Measurements from ENCODE around the gene LRP8.

The LRP8 gene

GRCh38 chr1:53196485-53197290, 131.2 kb downstream of the LRP8 start, which contains the start of gene CPT2:
Gene CPT2 (plus strand): TSS chr1:53196824. CDS start chr1:53196944, 120 bp downstream.
- TF ChIP-seq, protein P1, sequence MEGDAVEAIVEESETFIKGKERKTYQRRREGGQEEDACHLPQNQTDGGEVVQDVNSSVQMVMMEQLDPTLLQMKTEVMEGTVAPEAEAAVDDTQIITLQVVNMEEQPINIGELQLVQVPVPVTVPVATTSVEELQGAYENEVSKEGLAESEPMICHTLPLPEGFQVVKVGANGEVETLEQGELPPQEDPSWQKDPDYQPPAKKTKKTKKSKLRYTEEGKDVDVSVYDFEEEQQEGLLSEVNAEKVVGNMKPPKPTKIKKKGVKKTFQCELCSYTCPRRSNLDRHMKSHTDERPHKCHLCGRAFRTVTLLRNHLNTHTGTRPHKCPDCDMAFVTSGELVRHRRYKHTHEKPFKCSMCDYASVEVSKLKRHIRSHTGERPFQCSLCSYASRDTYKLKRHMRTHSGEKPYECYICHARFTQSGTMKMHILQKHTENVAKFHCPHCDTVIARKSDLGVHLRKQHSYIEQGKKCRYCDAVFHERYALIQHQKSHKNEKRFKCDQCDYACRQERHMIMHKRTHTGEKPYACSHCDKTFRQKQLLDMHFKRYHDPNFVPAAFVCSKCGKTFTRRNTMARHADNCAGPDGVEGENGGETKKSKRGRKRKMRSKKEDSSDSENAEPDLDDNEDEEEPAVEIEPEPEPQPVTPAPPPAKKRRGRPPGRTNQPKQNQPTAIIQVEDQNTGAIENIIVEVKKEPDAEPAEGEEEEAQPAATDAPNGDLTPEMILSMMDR (IDR thresholded peaks at IDR 0.05; ENCODE audit: low read length), result no peak
- TF ChIP-seq EZH2phosphoT487 (IDR thresholded peaks at IDR 0.05; ENCODE audit: low read length) (no peak), EZH2 (optimal IDR thresholded peaks at IDR 0.05; ENCODE audit: low read depth, low read length) (no peak)
- Histone ChIP-seq H3K4me3 (ENCODE audit: low read length) (peak within 1 kb of the TSS; percentile 94), H3K9ac (ENCODE audit: low read length) (peak within 1 kb of the TSS; percentile 94), H3K27ac (ENCODE audit: low read length) (peak within 1 kb of the TSS; percentile 56; the same call in 1 of the 2 replicates), H3K4me2 (ENCODE audit: low read depth, low read length) (peak within 1 kb of the TSS; percentile 89), H3K9me3 (replicated peaks; ENCODE audit: insufficient read depth, low read length) (no peaks in the 10 kb centered on the region), H2AFZ (ENCODE audit: low read length) (peak within 1 kb of the TSS; percentile 92), H4K20me1 (ENCODE audit: insufficient read depth, low read length) (no peaks in the 10 kb centered on the region), H3F3A (ENCODE audit: insufficient read depth, low read length) (no peaks in the 10 kb centered on the region), H3K79me2 (ENCODE audit: low read length) (peaks cover 19% of the 10 kb centered on the region), H3K27me3 (replicated peaks; ENCODE audit: insufficient read depth, low read length) (no peaks in the 10 kb centered on the region), H3K9me2 (replicated peaks; ENCODE audit: insufficient read depth, low read length) (no peaks in the 10 kb centered on the region), H3K36me3 (replicated peaks; ENCODE audit: insufficient read depth, low read length) (no peaks in the 10 kb centered on the region), H3K4me1 (ENCODE audit: low read length) (no peaks in the 10 kb centered on the region)
- DNase-seq, result peak; percentile 95

- Histone ChIP-seq H3K36me3 (replicated peaks; ENCODE audit: insufficient read depth, low read length) (no peaks in the 10 kb centered on the region), H3K79me2 (ENCODE audit: low read length) (peaks cover 19% of the 10 kb centered on the region), H3K27ac (ENCODE audit: low read length) (no peak overlapping the region), H3K27me3 (replicated peaks; ENCODE audit: insufficient read depth, low read length) (no peaks in the 10 kb centered on the region), H3K9me3 (replicated peaks; ENCODE audit: insufficient read depth, low read length) (no peaks in the 10 kb centered on the region), H3K9me2 (replicated peaks; ENCODE audit: insufficient read depth, low read length) (no peaks in the 10 kb centered on the region), H3F3A (ENCODE audit: insufficient read depth, low read length) (no peaks in the 10 kb centered on the region), H3K4me1 (ENCODE audit: low read length) (no peaks in the 10 kb centered on the region), H3K4me3 (ENCODE audit: low read length) (peak overlapping the region; percentile 94), H4K20me1 (ENCODE audit: insufficient read depth, low read length) (no peaks in the 10 kb centered on the region), H2AFZ (ENCODE audit: low read length) (peak overlapping the region; percentile 92), H3K4me2 (ENCODE audit: low read depth, low read length) (peak overlapping the region; percentile 89), H3K9ac (ENCODE audit: low read length) (peak overlapping the region; percentile 94; the same call in 1 of the 2 replicates)
- TF ChIP-seq EZH2 (optimal IDR thresholded peaks at IDR 0.05; ENCODE audit: low read depth, low read length), result no peak
- TF ChIP-seq, protein P1 (IDR thresholded peaks at IDR 0.05; ENCODE audit: low read length), result no peak
- TF ChIP-seq EZH2phosphoT487 (IDR thresholded peaks at IDR 0.05; ENCODE audit: low read length), result no peak
- no peak for DNase-seq
These were observed 131.8 kb downstream of the LRP8 start for GRCh38 chr1:53196017-53196484.

GRCh38 chr1:53195246-53196016, 132.4 kb downstream of the LRP8 start:
- H3K4me3 ChIP-seq (ENCODE audit: low read length), result no peak overlapping the region
- H3K27ac ChIP-seq (ENCODE audit: low read length), result no peak overlapping the region
- H3K4me1 ChIP-seq (ENCODE audit: low read length), result no peaks in the 10 kb centered on the region
- no peaks in the 10 kb centered on the region for H3K36me3 ChIP-seq (replicated peaks; ENCODE audit: insufficient read depth, low read length)
- H3K79me2 ChIP-seq (ENCODE audit: low read length), result peaks cover 19% of the 10 kb centered on the region
- DNase-seq, result no peak
- peak overlapping the region; percentile 92 for H2AFZ ChIP-seq (ENCODE audit: low read length)
- no peak overlapping the region for H3K4me2 ChIP-seq (ENCODE audit: low read depth, low read length)
- H3K9me3 ChIP-seq (replicated peaks; ENCODE audit: insufficient read depth, low read length), result no peaks in the 10 kb centered on the region
- no peaks in the 10 kb centered on the region for H3K9me2 ChIP-seq (replicated peaks; ENCODE audit: insufficient read depth, low read length)
- no peaks in the 10 kb centered on the region for H3K27me3 ChIP-seq (replicated peaks; ENCODE audit: insufficient read depth, low read length)
- no peaks in the 10 kb centered on the region for H4K20me1 ChIP-seq (ENCODE audit: insufficient read depth, low read length)
- TF ChIP-seq EZH2 (optimal IDR thresholded peaks at IDR 0.05; ENCODE audit: low read depth, low read length), result no peak
- no peak for TF ChIP-seq EZH2phosphoT487 (IDR thresholded peaks at IDR 0.05; ENCODE audit: low read length)
- H3F3A ChIP-seq (ENCODE audit: insufficient read depth, low read length), result no peaks in the 10 kb centered on the region
- H3K9ac ChIP-seq (ENCODE audit: low read length), result no peak overlapping the region

All from MM.1S (cell line).